Suprapubic skin (tissue), 4 donors: ENCODE data around the gene FILIP1L. TPM values are rescaled to one million over a fixed set of nuclear protein-coding genes. Genes with fewer than 3 reads are reported as not detected.
A peak's percentile ranks its signal among the peaks of the same experiment; 100 is the strongest.

ENCODE experiments used
- DNase-seq, 2 donors: peaks; one replicate each; pipeline ENCODE4 v3.0.0-alpha.2; 2019; ENCODE audit warnings: low spot score in 2 of 2
- H3K27ac ChIP-seq: fragments of 200-600 bp; sonication (generic); one replicate; pipeline ENCODE4 v1.5.1; 2019
- H3K27me3 ChIP-seq: fragments of 200-600 bp; sonication (generic); one replicate; pipeline ENCODE4 v1.5.1; 2019
- H3K36me3 ChIP-seq: fragments of 200-600 bp; sonication (generic); one replicate; pipeline ENCODE4 v1.5.1; 2019
- H3K4me1 ChIP-seq: fragments of 200-600 bp; sonication (generic); one replicate; pipeline ENCODE4 v1.5.1; 2019
- H3K4me3 ChIP-seq: fragments of 200-600 bp; sonication (generic); one replicate; pipeline ENCODE4 v1.5.1; 2019; ENCODE audit warnings: mild to moderate bottlenecking
- H3K9me3 ChIP-seq: fragments of 200-600 bp; sonication (generic); one replicate; pipeline ENCODE4 v1.5.1; 2019
- EP300 ChIP-seq: sonication (generic); formaldehyde crosslinking; IDR thresholded peaks from one replicate; pipeline ENCODE4 v1.6.1; 2017; ENCODE audit warnings: antibody characterized with exemption
- POLR2A ChIP-seq, 2 donors: fragments of 450-650 bp; IDR thresholded peaks; one replicate each; pipeline ENCODE4 v1.6.1; 2017; ENCODE audit warnings: antibody characterized with exemption in 2 of 2, mild to moderate bottlenecking in 2 of 2, moderate library complexity in 2 of 2
- POLR2AphosphoS5 ChIP-seq, 3 donors: sonication (generic); formaldehyde crosslinking; IDR thresholded peaks; one replicate each; pipeline ENCODE4 v1.6.1; 2017; ENCODE audit warnings: antibody characterized with exemption in 3 of 3
- WGBS: methylation state at CpG from one replicate; pipeline ENCODE4 v1.1.5; 2018; 5-methylcytosine and 5-hydroxymethylcytosine counted together
- total RNA-seq, 4 donors: library from RNA; depleted of rRNA; stranded (reverse); fragments of >200 nt; gene quantifications; one replicate each; pipeline ENCODE4 v1.1.0, GENCODE V29; 2016
- TF ChIP-seq, protein P1 (sequence below), 2 donors: fragments of 200-600 bp in 1 of 2; fragments of 450-650 bp in 1 of 2; sonication (generic) in 1 of 2; IDR thresholded peaks; one replicate each; pipeline ENCODE4 v1.5.1; 2016 to 2019; ENCODE audit warnings: antibody characterized with exemption in 2 of 2, mild to moderate bottlenecking in 1 of 2, moderate library complexity in 1 of 2

The FILIP1L gene
- total RNA-seq, 4 donors from 2014 or later, result 14.0 to 19.9 (median 15.9) TPM

DNA sequence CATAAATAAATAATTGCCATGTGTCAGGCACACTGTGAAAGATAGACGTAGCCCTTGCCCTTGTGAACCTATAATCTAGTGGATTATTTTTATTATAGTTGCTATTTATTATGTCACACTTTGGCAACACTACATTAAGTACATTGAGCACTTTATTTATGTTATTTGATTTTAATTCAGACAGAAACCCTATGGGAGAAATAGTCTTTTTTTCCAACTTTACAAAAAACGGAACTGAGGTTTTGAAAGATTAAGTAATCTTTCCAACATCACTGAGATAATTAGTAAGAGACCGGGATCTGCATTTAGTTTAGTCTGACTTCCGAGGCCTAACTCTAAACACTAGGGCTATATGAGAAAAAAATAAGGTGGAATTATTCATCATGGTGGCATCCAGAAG lies 2.8 kb upstream of the FILIP1L start:
- TF ChIP-seq POLR2A (IDR thresholded peaks at IDR 0.05) (no peak), POLR2AphosphoS5 (IDR thresholded peaks at IDR 0.05) (no peak), EP300 (no peak)
- TF ChIP-seq, protein P1, sequence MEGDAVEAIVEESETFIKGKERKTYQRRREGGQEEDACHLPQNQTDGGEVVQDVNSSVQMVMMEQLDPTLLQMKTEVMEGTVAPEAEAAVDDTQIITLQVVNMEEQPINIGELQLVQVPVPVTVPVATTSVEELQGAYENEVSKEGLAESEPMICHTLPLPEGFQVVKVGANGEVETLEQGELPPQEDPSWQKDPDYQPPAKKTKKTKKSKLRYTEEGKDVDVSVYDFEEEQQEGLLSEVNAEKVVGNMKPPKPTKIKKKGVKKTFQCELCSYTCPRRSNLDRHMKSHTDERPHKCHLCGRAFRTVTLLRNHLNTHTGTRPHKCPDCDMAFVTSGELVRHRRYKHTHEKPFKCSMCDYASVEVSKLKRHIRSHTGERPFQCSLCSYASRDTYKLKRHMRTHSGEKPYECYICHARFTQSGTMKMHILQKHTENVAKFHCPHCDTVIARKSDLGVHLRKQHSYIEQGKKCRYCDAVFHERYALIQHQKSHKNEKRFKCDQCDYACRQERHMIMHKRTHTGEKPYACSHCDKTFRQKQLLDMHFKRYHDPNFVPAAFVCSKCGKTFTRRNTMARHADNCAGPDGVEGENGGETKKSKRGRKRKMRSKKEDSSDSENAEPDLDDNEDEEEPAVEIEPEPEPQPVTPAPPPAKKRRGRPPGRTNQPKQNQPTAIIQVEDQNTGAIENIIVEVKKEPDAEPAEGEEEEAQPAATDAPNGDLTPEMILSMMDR (IDR thresholded peaks at IDR 0.05), result no peak
- no peak for DNase-seq

DNA sequence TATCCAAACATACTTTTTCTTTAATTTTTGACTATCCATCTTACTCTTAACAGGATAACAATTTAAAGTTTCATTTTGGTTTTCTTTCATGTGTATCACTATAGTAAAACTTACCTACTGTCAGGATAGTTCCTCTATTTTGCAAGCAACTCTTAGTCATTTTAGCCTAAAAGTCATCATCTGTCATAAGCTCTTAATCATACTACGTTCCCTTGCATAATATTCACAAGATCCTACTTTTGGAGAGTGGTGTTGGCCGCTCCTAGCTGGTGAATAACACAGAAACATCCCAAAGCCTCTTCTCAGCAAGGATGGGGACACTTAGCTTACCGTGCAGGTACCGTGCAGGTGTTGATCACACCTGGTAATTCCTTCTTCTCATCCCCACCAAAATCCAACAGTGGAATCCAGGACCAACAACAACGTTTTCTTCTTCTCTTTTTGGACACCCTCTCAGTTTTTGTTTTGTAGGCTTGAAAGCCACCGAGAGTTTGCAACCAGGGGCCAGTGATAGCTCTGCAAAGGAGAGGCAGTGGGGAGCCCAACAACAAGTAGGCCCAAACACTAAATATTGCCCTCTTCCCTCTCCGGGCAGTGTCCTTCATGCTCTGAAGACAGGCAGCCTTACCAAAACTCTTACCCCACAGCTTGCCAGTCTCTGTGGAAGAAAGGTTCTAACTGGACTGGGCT lies 433 bp downstream of the FILIP1L start:
- H3K36me3 ChIP-seq, result no peaks in the 10 kb centered on the region
- 70% methylated on average over 7 of the region's 7 CpGs for WGBS
- DNase-seq, result no peak
- H3K4me1 ChIP-seq, result peaks cover 9% of the 10 kb centered on the region
- TF ChIP-seq POLR2A (IDR thresholded peaks at IDR 0.05) (no peak), POLR2AphosphoS5 (IDR thresholded peaks at IDR 0.05) (no peak), EP300 (no peak)
- TF ChIP-seq, protein P1 (IDR thresholded peaks at IDR 0.05), result no peak
- H3K4me3 ChIP-seq, result no peak overlapping the region
- H3K9me3 ChIP-seq, result no peaks in the 10 kb centered on the region
- H3K27ac ChIP-seq, result peak overlapping the region; percentile 67
- no peaks in the 10 kb centered on the region for H3K27me3 ChIP-seq

More for the DNA sequence above, 2.8 kb upstream of the FILIP1L start:
- no peaks in the 10 kb centered on the region for H3K9me3 ChIP-seq
- H3K4me1 ChIP-seq, result peaks cover 9% of the 10 kb centered on the region
- no peak overlapping the region for H3K27ac ChIP-seq
- H3K4me3 ChIP-seq, result no peak overlapping the region
- no peaks in the 10 kb centered on the region for H3K36me3 ChIP-seq
- 87% methylated on average over 4 of the region's 4 CpGs for WGBS
- no peaks in the 10 kb centered on the region for H3K27me3 ChIP-seq

DNA sequence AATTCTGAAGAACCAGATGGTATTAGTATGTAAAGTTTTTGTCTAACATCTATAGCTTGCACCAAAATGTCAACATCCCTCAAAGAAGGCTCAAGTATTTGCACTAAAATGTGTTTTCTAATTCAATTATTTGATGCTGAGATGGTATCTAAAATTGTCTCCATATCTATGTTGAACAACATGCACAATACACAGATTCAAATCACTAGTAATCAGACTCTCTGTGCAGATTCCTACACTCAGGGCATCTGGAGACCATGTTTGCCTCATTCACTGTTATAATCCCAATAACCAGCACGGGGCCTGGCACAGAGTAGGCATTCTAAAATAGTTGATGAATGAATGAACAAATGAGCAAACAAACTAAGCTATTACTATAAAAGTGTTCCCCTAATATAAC lies 2.6 kb downstream of the FILIP1L start:
- no peaks in the 10 kb centered on the region for H3K27me3 ChIP-seq
- DNase-seq, result no peak
- TF ChIP-seq POLR2A (IDR thresholded peaks at IDR 0.05), result no peak
- TF ChIP-seq POLR2AphosphoS5 (IDR thresholded peaks at IDR 0.05), result no peak
- TF ChIP-seq, protein P1 (IDR thresholded peaks at IDR 0.05), result no peak
- TF ChIP-seq EP300, result no peak
- H3K4me1 ChIP-seq, result peaks cover 23% of the 10 kb centered on the region
- H3K27ac ChIP-seq, result no peak overlapping the region
- no peaks in the 10 kb centered on the region for H3K9me3 ChIP-seq
- no peaks in the 10 kb centered on the region for H3K36me3 ChIP-seq
- H3K4me3 ChIP-seq, result no peak overlapping the region
- WGBS, result 59% methylated on average over 1 of the region's 1 CpG

DNA sequence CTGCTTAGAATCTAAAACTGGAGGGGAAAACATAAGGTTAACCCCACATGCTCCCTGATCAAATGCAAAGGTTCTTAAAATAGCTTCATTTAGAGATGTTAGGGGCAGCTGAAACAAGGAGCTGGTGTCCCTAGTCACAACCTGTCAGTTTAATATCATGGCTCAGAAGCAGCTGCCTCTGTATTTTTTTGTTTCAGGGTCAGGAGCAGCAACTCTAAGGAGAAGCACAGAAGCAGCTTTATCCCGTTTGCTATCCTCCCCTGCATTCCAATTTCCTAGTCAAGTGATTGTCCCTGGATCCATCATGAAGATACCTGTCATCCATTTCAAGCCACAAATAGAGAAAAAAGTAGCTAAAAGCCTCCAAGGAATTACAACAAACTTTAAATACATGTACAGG lies 4.1 kb downstream of the FILIP1L start:
- TF ChIP-seq, protein P1 (IDR thresholded peaks at IDR 0.05), result no peak
- no peak for TF ChIP-seq POLR2A (IDR thresholded peaks at IDR 0.05)
- TF ChIP-seq EP300, result no peak
- no peak for TF ChIP-seq POLR2AphosphoS5 (IDR thresholded peaks at IDR 0.05)
- no peaks in the 10 kb centered on the region for H3K27me3 ChIP-seq
- H3K9me3 ChIP-seq, result no peaks in the 10 kb centered on the region
- H3K36me3 ChIP-seq, result no peaks in the 10 kb centered on the region
- peaks cover 38% of the 10 kb centered on the region for H3K4me1 ChIP-seq
- DNase-seq, result no peak
- H3K27ac ChIP-seq, result no peak overlapping the region
- WGBS, result 81% methylated on average over 1 of the region's 1 CpG
- no peak overlapping the region for H3K4me3 ChIP-seq

DNA sequence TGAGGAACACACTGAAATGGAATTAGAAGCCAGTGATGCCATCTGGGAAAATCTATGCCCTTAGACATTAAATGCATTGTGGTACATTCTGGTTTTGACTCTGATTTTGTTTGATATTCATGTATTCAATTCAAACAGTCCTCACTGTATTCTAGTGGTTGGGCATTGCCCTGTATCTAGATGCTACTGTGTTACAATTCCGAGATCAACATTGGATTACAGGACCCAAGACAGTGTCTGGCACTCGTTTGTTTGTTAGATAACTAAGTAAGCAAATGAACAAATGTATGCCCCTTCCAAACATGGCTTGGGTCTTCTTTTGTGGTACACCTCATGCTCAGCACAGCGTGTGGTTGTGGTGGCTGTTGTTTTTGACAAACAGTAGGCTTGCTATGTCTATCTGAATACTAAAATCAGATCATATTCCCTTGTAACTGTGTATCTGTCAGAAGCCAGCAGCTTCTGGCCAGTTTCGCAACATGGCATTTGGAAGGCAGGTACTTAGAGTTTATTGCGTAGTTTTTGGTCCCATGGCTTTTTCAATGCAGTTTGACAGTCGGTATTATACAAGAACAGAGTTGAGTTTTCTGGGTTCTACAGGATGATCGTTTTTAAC lies 5.7 kb downstream of the FILIP1L start:
- TF ChIP-seq POLR2A (IDR thresholded peaks at IDR 0.05) (no peak), EP300 (no peak), POLR2AphosphoS5 (IDR thresholded peaks at IDR 0.05) (no peak)
- TF ChIP-seq, protein P1 (IDR thresholded peaks at IDR 0.05), result no peak
- Histone ChIP-seq H3K9me3 (no peaks in the 10 kb centered on the region), H3K27me3 (no peaks in the 10 kb centered on the region), H3K27ac (no peak overlapping the region), H3K4me1 (peaks cover 46% of the 10 kb centered on the region), H3K4me3 (no peak overlapping the region), H3K36me3 (no peaks in the 10 kb centered on the region)
- 86% methylated on average over 7 of the region's 7 CpGs for WGBS
- DNase-seq, result no peak
